DMS153 treated with DMSO at 0.1 percent for 48 hours (cell line): ENCODE data around the gene GJB2.

Experiments
- DNase-seq: peaks from one replicate; lab custom pipeline; 2025; ENCODE audit not compliant: unreplicated experiment; lab: John Stamatoyannopoulos, UW

Gene GJB2

GRCh38 chr13:20142927-20143480 lies 49.7 kb downstream of the GJB2 start:
- DNase-seq = no peak

- DNase-seq = no peak
Measured at GRCh38 chr13:20142023-20142926, 50.5 kb downstream of the GJB2 start.

- no peak for DNase-seq
Measured at GRCh38 chr13:20141238-20142022, 51.3 kb downstream of the GJB2 start.

GRCh38 chr13:20140487-20140886 lies 52.3 kb downstream of the GJB2 start:
- DNase-seq = no peak

GRCh38 chr13:20137875-20138274 lies 54.9 kb downstream of the GJB2 start:
- DNase-seq = no peak
